Activated T-cell treated with anti-CD3 and anti-CD28 coated beads, Interleukin-2, amount 50 U/mL, for 48 hours (primary cell): ENCODE data around the gene UBA1.
"Not testable (repeated sequence)": the region's sequence is repeated elsewhere in the genome, so short reads cannot be mapped to it uniquely, and the experiment has no call there.

Experiments
- DNase-seq, 2 experiments: peaks; one replicate each; pipeline ENCODE4 v3.0.0-alpha.2; 2020

UBA1 gene

DNA sequence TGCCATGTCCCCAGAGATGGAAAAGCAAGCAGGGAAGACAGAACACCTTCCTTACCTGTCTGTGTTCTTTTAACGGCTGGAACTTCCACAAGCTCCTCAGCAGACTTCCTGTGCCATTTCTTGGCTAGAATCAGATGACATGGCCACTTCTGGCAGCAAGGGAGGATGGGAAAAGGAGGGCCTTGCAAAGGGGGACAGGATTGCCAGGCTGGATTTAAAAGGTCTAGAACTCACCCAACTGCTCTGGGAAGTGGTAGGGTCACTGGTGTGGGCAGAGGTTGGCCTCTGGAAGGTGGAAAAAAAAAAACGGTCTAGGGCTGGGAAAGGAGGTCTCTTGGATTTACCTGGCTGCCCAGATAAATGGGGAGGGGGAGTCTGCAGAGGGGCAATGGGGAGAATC, 37.5 kb downstream of the UBA1 start:
- DNase-seq = no peak

DNA sequence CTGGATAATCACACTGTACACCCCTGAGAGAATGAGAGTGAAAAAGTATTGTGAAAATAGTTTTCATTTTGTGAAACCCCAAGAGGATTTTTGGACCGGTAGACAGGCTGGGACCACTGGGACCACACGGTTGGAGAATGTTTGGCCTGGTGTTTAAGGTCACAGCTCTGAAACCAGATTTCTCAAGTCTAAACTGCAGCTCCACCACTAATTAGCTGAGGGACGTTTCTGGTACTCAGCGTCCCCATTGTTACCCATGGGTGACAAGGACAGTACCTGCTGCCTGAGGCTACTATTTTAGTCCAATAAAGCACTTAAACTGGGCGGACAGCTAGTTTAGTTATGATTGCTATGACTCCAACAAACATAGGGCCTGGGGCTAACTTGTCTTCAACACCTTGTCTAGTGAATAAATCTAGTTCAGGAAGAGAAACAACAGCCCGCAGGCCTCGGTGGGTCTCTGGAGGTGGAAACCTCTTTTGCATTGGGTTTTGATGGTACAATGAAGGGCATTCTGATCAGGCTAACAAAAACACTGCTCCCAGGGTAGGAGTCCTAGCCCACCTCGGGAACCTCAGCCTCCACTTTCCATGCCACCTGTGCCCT, 38.7 kb downstream of the UBA1 start:
- no peak for DNase-seq

DNA sequence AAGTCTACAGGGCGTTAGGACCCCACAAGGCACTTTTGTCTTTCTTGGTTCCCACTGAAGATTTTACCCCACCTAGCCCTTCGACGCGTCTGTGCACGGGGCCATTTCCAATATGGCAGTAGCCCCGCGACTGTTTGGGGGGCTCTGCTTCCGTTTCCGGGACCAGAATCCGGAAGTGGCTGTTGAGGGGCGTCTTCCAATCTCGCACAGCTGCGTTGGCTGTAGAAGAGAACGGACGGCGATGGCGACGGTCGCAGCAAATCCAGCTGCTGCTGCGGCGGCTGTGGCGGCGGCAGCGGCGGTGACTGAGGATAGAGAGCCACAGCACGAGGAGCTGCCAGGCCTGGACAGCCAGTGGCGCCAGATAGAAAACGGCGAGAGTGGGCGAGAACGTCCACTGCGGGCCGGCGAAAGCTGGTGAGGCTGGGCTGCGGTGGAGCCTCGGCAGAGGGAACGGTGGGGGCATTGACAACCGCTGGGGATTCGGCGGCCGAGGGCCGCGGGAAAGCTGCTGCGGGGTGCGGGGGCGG, 39.2 kb downstream of the UBA1 start, which contains the start of gene USP11:
Gene USP11 (plus strand): TSS at position 207 of the 530 bp plus-strand sequence. CDS start 35 bp downstream, at position 242.
- peak; percentile 47 to 52 for DNase-seq

DNA sequence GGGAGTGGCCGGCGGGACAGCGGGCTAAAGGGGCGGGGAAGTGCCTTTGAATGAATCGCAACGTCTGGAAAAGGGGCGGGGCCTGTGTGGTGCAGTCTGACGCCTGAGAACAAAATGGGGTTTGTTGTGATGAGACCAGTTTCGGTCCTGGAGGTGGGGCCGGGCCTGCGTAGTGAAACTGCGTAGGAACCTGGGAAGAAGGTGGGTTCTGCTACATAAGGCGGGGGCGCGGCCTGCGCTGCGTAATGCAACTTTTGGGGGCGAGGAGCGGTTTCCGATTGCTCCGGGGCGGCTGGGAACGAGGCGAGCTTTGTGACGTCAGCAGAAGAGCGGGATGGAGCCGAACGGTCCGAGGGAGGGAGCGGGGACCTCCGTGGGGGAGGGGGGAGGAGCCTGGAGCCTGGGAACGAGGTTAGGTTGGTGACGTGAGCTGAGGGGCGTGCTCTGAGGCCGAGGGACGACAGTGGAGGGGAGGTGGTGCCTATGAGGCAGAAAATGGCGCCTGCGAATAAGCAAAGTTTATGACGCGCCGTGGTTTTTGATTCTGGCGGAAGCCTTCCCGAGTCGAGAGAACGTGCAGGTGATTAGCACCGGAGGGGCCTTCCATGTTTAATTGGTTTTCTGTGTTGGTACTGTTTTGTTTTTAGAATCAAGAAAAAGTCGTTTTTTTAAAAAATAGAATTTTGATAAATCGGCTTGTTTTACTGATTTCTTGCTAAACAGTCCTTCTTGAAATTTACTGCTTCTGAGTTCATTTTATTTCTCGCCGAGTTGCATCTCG, 39.9 kb downstream of the UBA1 start:
- peak; percentile 93 to 94 for DNase-seq

DNA sequence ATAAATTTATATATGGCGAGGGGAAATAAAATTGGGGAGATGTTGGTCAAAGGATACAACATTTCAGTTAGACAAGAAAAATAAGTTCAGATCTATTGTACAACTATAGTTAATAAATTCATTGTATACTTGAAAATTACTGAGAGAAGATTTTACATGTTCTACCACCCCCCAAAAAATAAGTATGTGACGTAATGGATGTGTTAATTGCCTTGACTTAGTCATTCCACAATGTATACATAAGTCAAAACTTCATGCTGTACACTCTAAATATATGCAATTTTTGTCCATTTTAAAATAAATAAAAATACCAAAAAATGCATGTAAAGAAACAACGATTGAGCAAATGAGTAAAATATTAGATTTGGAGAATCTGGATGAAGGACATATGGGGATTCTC, 41.0 kb downstream of the UBA1 start:
- no peak for DNase-seq

DNA sequence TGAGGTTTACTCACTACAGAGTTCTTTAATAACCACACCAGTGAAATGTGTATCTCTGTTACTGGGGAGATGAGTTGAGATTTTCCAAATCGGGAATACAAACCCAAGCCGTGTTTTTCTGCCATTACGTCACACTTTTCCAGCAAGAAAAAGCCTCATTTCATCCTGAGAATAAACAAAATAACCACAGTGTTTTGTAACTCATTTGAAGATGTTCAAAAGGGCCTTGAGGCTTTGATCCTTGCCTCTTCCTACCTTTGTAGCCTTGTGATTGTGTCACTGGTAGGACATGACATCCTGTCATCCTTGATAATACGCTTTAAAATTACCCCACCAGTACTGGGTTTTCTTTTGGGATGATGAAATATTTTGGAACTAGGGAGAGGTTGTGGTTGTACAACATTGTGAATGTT, 42.1 kb downstream of the UBA1 start:
- DNase-seq = no peak

DNA sequence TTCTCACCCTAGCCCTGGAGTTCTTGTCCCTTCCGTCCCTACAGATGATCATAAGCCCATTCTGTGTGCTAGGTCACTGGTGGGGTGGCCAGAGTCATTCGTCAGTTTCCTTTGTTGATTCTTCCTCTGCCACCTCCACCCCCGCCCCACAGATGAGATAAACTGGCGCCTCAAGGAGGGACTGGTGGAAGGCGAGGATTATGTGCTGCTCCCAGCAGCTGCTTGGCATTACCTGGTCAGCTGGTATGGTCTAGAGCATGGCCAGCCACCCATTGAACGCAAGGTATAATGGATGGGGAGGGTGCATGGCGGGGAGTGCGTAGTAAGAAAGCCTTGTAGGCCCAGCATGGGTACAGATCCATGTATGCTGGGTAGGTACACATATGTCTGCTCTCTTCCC, 45.6 kb downstream of the UBA1 start:
- DNase-seq = no peak

DNA sequence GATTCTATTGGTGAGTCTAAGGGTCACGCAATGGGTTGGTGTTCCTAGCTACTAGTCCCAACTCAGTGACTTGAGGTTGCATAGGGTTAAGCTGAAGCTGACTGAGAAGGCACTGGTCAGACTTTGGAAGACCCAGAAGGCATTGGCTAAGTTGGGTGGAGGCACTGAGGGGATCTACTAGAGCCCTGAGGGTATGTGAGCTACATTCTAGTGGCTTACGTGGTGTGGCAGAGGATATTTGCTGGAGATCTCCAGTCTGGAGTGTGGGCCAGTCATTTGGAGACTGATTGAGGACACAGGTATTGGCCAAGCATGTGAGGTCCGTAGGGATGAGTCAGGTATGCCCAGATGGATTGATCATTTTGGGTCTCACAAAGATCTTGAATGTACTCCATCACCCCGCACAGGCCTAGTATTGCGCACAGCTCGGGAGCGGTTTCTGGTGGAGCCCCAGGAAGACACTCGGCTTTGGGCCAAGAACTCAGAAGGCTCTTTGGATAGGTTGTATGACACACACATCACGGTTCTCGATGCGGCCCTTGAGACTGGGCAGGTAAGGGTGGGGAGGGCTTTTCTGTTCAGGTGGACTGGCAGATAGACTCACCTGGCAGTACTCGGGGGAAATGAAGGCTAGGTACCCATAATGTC, 46.4 kb downstream of the UBA1 start:
- no peak for DNase-seq

DNA sequence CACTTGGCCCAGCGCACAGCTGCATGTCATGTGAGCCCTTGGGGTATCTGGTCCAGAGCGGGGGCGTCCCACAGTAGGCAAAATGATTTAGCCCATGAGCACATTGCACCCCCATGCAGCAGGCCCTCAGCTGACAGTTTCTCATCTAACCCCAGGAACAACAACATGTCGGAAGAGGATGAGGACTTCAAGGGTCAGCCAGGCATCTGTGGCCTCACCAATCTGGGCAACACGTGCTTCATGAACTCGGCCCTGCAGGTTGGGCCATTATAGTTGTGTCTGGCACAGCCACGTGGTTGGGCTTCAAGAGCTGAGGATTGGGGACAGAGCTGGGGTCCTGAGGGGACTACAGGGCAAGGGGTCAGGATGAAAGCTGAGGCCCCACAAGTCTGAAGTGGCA, 47.0 kb downstream of the UBA1 start:
- DNase-seq = no peak

DNA sequence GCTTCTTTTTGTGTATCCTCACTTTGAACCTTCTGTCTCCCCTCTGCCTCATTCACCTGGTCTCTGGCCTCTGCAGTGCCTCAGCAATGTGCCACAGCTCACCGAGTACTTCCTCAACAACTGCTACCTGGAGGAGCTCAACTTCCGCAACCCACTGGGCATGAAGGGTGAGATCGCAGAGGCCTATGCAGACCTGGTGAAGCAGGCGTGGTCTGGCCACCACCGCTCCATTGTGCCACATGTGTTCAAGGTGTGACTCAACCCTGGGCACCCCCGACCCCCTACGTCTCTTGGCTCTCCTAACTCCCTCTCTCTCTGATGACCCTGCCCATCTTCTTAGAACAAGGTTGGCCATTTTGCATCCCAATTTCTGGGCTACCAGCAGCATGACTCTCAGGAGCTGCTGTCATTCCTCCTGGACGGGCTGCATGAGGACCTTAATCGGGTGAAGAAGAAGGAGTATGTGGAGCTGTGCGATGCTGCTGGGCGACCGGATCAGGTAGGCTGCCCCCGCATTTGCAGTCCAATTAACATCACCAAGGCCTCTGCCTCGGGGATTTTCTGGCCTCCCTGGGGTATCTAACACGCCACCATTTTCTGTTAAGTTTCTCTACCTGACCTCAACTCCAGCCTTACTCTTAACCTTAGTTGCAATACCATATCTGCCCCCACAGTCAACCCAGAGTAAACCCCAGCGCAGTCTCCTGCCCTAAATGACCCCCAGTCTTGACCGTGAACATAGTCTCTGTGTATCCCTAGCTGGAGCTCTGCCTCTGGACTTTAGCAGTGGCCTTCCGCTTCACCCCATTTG, 47.8 kb downstream of the UBA1 start:
- DNase-seq = no peak

DNA sequence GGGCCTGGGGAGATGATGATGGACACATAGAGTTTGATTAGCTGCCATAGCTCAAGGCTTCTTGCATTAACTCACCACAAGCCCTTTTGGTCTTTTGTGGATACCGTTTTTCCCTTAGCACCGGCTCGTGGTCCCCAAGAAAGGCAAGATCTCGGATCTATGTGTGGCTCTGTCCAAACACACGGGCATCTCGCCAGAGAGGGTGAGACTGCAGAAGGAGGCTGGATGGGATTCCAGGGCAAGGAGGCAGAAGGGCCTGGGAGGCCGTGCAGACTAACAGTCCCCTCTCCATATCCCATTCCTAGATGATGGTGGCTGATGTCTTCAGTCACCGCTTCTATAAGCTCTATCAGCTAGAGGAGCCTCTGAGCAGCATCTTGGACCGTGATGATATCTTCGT, 48.7 kb downstream of the UBA1 start:
- no peak for DNase-seq

DNA sequence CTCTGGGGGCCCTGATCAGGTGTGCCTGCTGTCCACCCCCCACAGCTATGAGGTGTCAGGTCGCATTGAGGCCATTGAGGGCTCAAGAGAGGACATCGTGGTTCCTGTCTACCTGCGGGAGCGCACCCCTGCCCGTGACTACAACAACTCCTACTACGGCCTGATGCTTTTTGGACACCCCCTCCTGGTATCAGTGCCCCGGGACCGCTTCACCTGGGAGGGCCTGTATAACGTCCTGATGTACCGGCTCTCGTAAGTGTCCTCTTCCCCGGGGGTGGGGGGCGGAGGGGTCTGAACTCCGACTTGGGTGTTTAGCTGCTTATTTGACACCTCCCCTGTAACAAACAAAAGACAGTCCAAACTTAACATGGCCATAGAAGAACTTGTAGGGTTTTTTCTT, 49.7 kb downstream of the UBA1 start:
- DNase-seq = no peak

DNA sequence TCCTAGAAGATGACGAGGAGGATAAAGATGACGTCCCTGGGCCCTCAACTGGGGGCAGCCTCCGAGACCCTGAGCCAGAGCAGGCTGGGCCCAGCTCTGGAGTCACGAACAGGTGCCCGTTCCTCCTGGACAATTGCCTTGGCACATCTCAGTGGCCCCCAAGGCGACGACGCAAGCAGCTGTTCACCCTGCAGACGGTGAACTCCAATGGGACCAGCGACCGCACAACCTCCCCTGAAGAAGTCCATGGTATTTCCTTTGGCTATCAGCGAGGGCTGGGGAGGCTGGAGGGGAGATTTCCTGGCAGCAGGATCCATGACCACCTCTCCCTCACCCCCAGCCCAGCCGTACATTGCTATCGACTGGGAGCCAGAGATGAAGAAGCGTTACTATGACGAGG, 51.0 kb downstream of the UBA1 start:
- DNase-seq = no peak

DNA sequence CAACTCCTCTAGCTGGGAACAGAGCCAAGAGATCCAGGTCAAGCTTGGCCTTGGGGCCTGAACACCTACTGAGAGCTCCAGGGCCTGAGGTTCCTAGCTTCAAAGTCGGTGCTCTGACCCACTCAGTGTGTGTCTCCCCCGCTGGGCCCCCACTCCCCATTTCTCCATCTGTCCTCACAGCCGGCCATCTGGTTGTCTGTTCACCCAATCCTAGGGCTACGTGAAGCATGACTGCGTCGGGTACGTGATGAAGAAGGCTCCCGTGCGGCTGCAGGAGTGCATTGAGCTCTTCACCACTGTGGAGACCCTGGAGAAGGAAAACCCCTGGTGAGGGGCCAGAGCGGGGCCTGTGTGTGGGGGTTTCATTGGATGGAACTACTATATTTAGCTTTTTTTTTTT, 51.5 kb downstream of the UBA1 start:
- no peak for DNase-seq

DNA sequence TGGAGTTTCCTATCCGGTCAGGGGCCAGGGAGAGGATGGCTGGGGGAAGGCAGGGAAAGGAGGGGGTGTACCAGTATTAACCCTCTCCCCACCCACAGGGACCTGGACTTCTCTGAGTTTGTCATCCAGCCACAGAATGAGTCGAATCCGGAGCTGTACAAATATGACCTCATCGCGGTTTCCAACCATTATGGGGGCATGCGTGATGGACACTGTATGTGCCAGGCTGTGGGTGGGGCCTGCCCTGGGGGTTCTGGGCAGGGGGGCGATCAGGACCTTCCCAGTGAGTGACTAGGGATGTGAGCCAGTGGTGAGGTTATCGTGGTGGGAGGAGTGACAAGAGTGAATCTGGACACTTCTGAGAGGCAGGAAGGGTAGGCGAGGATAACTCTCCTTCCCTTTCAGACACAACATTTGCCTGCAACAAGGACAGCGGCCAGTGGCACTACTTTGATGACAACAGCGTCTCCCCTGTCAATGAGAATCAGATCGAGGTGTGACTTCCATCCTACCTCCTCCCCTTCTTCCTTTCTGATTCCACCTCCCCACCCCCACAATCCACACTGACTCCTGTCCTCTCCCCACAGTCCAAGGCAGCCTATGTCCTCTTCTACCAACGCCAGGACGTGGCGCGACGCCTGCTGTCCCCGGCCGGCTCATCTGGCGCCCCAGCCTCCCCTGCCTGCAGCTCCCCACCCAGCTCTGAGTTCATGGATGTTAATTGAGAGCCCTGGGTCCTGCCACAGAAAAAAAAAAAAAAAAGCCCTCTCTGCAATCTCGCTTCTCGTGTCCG, 53.8 kb downstream of the UBA1 start:
- DNase-seq = peak; percentile 48 to 51

DNA sequence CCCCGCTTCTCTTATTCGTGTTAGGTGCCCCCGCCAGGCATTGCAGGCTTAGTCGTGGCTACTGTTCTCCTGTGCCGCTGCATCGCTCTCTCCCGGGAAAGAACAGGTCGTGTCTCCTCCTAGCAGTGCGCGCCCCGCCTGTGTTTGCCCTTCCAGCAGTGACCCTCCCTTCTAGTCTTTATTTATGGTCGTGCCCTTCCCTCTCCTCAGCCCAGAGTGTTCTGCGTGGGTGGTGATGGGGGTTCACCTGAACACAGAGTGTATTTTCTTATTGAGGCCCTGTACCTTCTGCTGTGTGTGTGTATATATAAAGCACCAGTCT, 54.3 kb downstream of the UBA1 start:
- no peak for DNase-seq

DNA sequence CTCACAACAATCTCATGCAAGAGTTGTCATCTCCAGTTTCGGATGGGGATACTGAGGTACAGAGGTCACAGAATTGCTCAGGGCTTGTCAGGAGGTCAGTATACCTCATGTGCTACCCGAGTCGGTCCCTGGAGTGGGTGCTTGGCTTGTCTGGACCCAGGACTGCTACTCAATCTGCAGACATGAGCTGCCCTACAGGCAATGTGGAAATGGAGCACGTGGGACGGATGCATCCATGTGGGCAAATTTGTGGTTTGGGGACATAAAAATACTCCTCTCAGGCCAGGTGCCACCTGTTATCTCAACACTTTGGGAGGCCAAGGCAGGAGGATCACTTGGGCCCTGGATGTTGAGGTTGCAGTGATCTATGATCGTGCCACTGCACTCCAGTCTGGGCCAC, 54.9 kb downstream of the UBA1 start:
- no peak for DNase-seq

DNA sequence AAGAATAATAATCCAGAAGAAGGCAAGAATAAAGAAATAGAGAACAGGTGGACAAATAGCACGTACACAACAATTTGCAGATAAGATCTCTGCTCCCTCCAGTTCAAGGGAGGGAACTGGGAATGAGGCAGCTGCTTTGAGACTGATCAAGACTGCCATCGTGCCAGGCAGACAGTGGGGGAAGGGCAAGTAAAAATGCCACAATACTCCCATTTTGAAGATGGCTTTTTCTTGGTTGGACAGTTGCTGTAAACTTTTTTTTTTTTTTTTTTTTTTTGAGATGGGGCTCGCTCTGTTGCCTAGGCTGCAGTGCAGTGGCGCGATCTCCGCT, 56.4 kb downstream of the UBA1 start:
- no peak for DNase-seq

DNA sequence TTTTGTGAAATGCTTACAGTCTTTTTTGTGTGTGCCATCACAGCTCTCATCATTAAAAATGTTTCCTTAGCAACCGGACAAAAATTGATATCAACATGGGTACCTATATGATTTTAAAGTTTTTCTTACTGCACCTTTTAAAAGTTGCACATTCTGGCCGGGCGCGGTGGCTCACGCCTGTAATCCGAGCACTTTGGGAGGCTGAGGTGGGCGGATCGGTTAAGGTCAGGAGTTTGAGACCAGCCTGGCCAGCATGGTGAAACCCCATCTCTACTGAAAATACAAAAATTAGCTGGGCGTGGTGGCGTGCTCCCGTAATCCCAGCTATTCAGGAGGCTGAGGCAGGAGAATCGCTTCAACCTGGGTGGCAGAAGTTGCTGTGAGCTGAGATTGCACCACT, 64.0 kb downstream of the UBA1 start:
- not testable (repeated sequence) for DNase-seq
